DOHH2 (cell line): ENCODE data around the gene NUMBL.

Source experiments
- H3F3A ChIP-seq: fragments of 200-600 bp; sonication (generic), shearing (Covaris generic); 2 replicates; pipeline ENCODE4 v1.6.0; 2016; ENCODE audit warnings: antibody characterized with exemption, mild to moderate bottlenecking; ENCODE audit not compliant: control insufficient read depth, insufficient read depth
- H3K27ac ChIP-seq: fragments of 200-600 bp; sonication (generic); 2 replicates; pipeline ENCODE4 v1.5.1; 2014; ENCODE audit warnings: low read depth, mild to moderate bottlenecking, low read length, moderate library complexity
- H3K27me3 ChIP-seq: fragments of 200-600 bp; sonication (generic); 2 replicates; pipeline ENCODE4 v1.6.1; 2014; ENCODE audit warnings: mild to moderate bottlenecking, low read length, mixed read lengths; ENCODE audit not compliant: control insufficient read depth
- H3K36me3 ChIP-seq: fragments of 200-600 bp; sonication (generic); 2 replicates; pipeline ENCODE4 v1.6.1; 2014; ENCODE audit warnings: mild to moderate bottlenecking, low read length, moderate library complexity, mixed read lengths; ENCODE audit not compliant: control insufficient read depth
- H3K4me1 ChIP-seq: fragments of 200-600 bp; sonication (generic); 2 replicates; pipeline ENCODE4 v1.6.1; 2014; ENCODE audit warnings: mild to moderate bottlenecking, low read length, mixed read lengths; ENCODE audit not compliant: control insufficient read depth
- H3K4me2 ChIP-seq: fragments of 200-600 bp; sonication (generic); 2 replicates; pipeline ENCODE4 v1.6.0; 2014; ENCODE audit warnings: mild to moderate bottlenecking, low read length, moderate library complexity
- H3K4me3 ChIP-seq: fragments of 200-600 bp; sonication (generic); 2 replicates; pipeline ENCODE4 v1.5.1; 2014; ENCODE audit warnings: mild to moderate bottlenecking, low read length, mixed read lengths
- H3K79me2 ChIP-seq: fragments of 200-600 bp; sonication (generic); 2 replicates; pipeline ENCODE4 v1.6.1; 2014; ENCODE audit warnings: mild to moderate bottlenecking, low read length, mixed read lengths; ENCODE audit not compliant: control insufficient read depth
- H3K9me2 ChIP-seq: fragments of 200-600 bp; sonication (generic); replicated peaks from 2 replicates; pipeline ENCODE4 v1.6.1; 2014; ENCODE audit warnings: mild to moderate bottlenecking, low read length, mixed read lengths; ENCODE audit not compliant: control insufficient read depth
- H3K9me3 ChIP-seq: fragments of 200-600 bp; sonication (generic); 2 replicates; pipeline ENCODE4 v1.6.1; 2014; ENCODE audit warnings: antibody characterized with exemption, low read length, mixed read lengths; ENCODE audit not compliant: control insufficient read depth, insufficient read depth
- H4K20me1 ChIP-seq: fragments of 200-600 bp; sonication (generic); 2 replicates; pipeline ENCODE4 v1.6.0; 2014; ENCODE audit warnings: low read depth, mild to moderate bottlenecking, antibody characterized with exemption, low read length, moderate library complexity; ENCODE audit not compliant: control insufficient read depth, insufficient read depth
- EZH2phosphoT487 ChIP-seq: fragments of 200-600 bp; sonication (generic); IDR thresholded peaks from 2 replicates; pipeline ENCODE4 v1.6.1; 2017; ENCODE audit warnings: borderline replicate concordance, mild to moderate bottlenecking, antibody characterized with exemption, low read length, moderate library complexity, mixed read lengths
- TF ChIP-seq, protein P1 (sequence below): fragments of 200-600 bp; sonication (generic); IDR thresholded peaks from one replicate; pipeline ENCODE4 v1.5.1; 2014; ENCODE audit warnings: antibody characterized with exemption, mild to moderate bottlenecking, low read depth, low read length; ENCODE audit not compliant: poor library complexity, severe bottlenecking

The NUMBL gene

DNA sequence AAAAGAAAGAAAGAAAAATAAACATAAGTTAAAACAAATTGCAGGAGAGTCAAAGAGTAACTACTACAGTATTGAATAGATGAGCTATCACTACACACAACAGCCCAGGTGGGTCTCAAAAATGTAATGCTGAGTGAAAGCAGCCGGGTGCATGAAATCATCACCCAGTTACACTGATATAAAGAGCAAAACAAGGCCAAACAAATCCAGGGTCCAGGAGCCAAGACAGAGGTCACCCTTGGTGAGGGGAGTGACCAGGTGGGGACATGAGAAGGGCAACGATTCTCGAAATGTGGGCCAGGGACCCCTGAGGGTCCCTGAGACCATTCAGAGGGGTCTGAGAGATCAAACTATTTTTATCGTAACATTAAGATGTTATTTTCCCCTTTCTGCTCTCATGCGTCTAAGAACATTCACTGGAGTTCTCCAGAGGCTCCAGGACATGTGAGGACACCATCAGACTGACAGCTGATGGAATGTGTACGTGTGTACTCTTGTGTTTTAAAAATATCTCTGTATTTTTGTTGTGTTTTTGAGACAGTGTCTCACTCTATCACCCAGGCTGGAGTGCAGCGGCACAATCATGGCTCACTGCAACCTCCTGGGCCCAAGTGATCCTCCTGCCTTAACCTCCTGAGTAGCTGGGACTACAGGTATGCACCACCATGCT lies 15.6 kb upstream of the NUMBL start:
- Histone ChIP-seq H4K20me1 (no peaks in the 10 kb centered on the region), H3K36me3 (peaks cover 31% of the 10 kb centered on the region), H3K27ac (no peak overlapping the region), H3K9me2 (no peaks in the 10 kb centered on the region), H3K9me3 (no peaks in the 10 kb centered on the region), H3F3A (no peaks in the 10 kb centered on the region; the same call in 1 of the 2 replicates), H3K4me3 (no peak overlapping the region), H3K27me3 (no peaks in the 10 kb centered on the region), H3K4me2 (no peak overlapping the region), H3K79me2 (no peaks in the 10 kb centered on the region), H3K4me1 (no peaks in the 10 kb centered on the region)
- no peak for TF ChIP-seq EZH2phosphoT487
- TF ChIP-seq, protein P1, sequence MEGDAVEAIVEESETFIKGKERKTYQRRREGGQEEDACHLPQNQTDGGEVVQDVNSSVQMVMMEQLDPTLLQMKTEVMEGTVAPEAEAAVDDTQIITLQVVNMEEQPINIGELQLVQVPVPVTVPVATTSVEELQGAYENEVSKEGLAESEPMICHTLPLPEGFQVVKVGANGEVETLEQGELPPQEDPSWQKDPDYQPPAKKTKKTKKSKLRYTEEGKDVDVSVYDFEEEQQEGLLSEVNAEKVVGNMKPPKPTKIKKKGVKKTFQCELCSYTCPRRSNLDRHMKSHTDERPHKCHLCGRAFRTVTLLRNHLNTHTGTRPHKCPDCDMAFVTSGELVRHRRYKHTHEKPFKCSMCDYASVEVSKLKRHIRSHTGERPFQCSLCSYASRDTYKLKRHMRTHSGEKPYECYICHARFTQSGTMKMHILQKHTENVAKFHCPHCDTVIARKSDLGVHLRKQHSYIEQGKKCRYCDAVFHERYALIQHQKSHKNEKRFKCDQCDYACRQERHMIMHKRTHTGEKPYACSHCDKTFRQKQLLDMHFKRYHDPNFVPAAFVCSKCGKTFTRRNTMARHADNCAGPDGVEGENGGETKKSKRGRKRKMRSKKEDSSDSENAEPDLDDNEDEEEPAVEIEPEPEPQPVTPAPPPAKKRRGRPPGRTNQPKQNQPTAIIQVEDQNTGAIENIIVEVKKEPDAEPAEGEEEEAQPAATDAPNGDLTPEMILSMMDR = no peak

DNA sequence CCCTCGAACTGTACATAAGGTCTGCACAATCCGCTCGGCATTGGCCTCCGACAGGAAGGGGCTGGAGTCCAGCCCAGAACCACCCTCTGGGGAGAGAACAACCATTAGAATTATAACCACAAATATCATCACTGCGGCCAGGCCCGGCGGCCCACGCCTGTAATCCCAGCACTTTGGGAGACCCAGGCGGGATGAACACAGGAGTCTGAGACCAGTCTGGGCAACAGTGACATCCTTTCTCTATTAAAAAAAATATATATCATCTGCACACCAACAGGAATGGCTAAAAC lies 14.9 kb upstream of the NUMBL start:
- Histone ChIP-seq H3K27ac (no peak overlapping the region), H4K20me1 (no peaks in the 10 kb centered on the region), H3K9me2 (no peaks in the 10 kb centered on the region), H3K9me3 (no peaks in the 10 kb centered on the region), H3K36me3 (peaks cover 28% of the 10 kb centered on the region), H3K4me2 (no peak overlapping the region), H3K4me3 (no peak overlapping the region), H3F3A (no peaks in the 10 kb centered on the region; the same call in 1 of the 2 replicates), H3K79me2 (no peaks in the 10 kb centered on the region), H3K4me1 (no peaks in the 10 kb centered on the region), H3K27me3 (no peaks in the 10 kb centered on the region)
- TF ChIP-seq, protein P1 = no peak
- TF ChIP-seq EZH2phosphoT487 = no peak

DNA sequence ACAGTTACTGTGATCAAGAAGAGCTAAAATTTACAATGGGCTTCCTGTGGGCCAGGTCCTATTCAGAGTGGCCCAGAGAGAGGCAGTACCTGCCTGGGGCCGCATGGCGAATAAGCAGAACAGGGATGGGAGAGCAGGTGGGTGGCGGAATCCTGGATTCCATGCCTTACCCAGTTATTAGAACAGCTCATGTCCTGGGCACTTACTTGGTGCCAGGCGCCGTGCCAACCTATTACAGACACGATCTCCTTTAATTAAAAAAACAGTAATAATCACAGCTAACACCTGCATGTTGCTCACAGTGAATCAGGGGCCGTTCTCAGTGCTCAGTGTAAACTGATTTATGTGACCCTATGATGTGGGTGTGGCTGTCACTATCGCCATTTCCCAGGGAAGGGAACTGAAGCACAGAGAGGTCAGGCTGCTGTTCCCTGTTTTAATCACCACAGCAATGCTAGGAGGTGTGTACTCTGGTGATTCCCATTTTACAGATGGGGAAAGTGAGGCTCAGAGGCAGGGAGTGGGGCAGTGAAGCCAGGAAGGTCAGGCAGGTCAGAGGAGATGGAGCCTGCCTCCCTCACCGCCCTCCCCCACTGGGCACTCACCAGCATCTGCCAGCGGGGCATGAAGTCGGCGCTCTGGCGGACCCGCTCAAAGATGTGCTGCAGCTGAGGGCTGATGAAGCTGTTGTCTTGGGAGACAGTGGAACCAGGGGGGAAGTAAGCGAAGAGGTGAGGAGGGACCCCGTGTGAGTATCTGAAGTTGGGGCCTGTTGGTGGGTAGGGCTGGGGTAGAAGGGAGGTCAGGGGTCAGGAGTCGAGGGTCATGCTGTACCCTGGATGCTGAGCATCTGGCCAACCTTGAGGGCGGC lies 14.3 kb upstream of the NUMBL start:
- TF ChIP-seq, protein P1 = no peak
- TF ChIP-seq EZH2phosphoT487 = no peak
- H3K4me2 ChIP-seq = no peak overlapping the region
- no peaks in the 10 kb centered on the region for H3K9me2 ChIP-seq
- H4K20me1 ChIP-seq = no peaks in the 10 kb centered on the region
- H3K9me3 ChIP-seq = no peaks in the 10 kb centered on the region
- H3K27ac ChIP-seq = no peak overlapping the region
- no peaks in the 10 kb centered on the region for H3K4me1 ChIP-seq
- H3F3A ChIP-seq = no peaks in the 10 kb centered on the region; the same call in 1 of the 2 replicates
- no peaks in the 10 kb centered on the region for H3K79me2 ChIP-seq
- H3K36me3 ChIP-seq = peaks cover 26% of the 10 kb centered on the region
- H3K27me3 ChIP-seq = no peaks in the 10 kb centered on the region
- H3K4me3 ChIP-seq = no peak overlapping the region
